Heart left ventricle (tissue), 16 donors: ENCODE results near the gene TMPRSS4. TPM values are rescaled to one million over a fixed set of nuclear protein-coding genes. Genes with fewer than 3 reads are reported as not detected.

ENCODE experiments used
- ATAC-seq, 4 donors: fragments of 200-7000 bp; cut with Tn5 transposase; one replicate each; pipeline ENCODE4 v1.9.1; 2020 to 2022; ENCODE audit warnings: moderate library complexity in 4 of 4, mild to moderate bottlenecking in 3 of 4, moderate number of reproducible peaks in 1 of 4
- DNase-seq, 5 donors: peaks; one replicate each; pipeline ENCODE4 v3.0.0-alpha.2; 2020
- H3K27ac ChIP-seq, 12 donors: fragments of 200-600 bp; sonication (generic) in 4 of 12; one replicate each; pipeline versions ENCODE4 v1.5.0 to v1.8.0; 2016 to 2022; ENCODE audit warnings: mild to moderate bottlenecking in 2 of 12
- H3K27me3 ChIP-seq, 9 donors: fragments of 200-600 bp; sonication (generic) in 2 of 9; one replicate each; pipeline versions ENCODE4 v1.5.1 to v1.8.0; 2016 to 2022; ENCODE audit warnings: mild to moderate bottlenecking in 3 of 9
- H3K36me3 ChIP-seq, 9 donors: fragments of 200-600 bp; sonication (generic) in 2 of 9; one replicate each; pipeline versions ENCODE4 v1.5.0 to v1.8.0; 2018 to 2022; ENCODE audit warnings: mild to moderate bottlenecking in 2 of 9
- H3K4me1 ChIP-seq, 12 donors: fragments of 200-600 bp; sonication (generic) in 4 of 12; one replicate each; pipeline versions ENCODE4 v1.5.0 to v1.8.0; 2016 to 2022; ENCODE audit warnings: mild to moderate bottlenecking in 3 of 12
- H3K4me3 ChIP-seq, 12 donors: fragments of 200-600 bp; sonication (generic) in 4 of 12; one replicate each; pipeline versions ENCODE4 v1.5.0 to v1.8.0; 2017 to 2022; ENCODE audit warnings: mild to moderate bottlenecking in 9 of 12, moderate library complexity in 4 of 12
- H3K9me3 ChIP-seq, 12 donors: fragments of 200-600 bp; sonication (generic) in 4 of 12; one replicate each; pipeline versions ENCODE4 v1.5.0 to v1.8.0; 2016 to 2022; ENCODE audit warnings: mild to moderate bottlenecking in 1 of 12
- CTCF ChIP-seq, 12 donors: fragments of 200-600 bp; sonication (generic) in 4 of 12; IDR thresholded peaks; one replicate each; pipeline versions ENCODE4 v1.5.0 to v1.8.0; 2018 to 2022; ENCODE audit warnings: antibody characterized with exemption in 12 of 12, mild to moderate bottlenecking in 5 of 12
- POLR2A ChIP-seq, 2 donors: fragments of 450-650 bp; IDR thresholded peaks; one replicate each; pipeline ENCODE4 v1.6.1; 2017; ENCODE audit warnings: antibody characterized with exemption in 2 of 2, mild to moderate bottlenecking in 2 of 2, moderate library complexity in 2 of 2
- WGBS, 4 donors: extraction: QIAGEN DNeasy Blood & Tissue Kit in 2 of 4; methylation state at CpG; one replicate each; pipeline versions ENCODE4 v1.1.5 to v1.1.7; 2013 to 2018; 5-methylcytosine and 5-hydroxymethylcytosine counted together
- intact Hi-C, 10 donors: fragments of 100-400 bp; cut with DNase I; formaldehyde crosslinking; loops; one replicate each; pipeline versions ENCODE4 v1.11.1 to v1.14.2; 2022
- polyA plus RNA-seq, 2 donors: library from polyadenylated mRNA; stranded (reverse); fragments of 200-250 nt; gene quantifications; one replicate each; pipeline ENCODE4 v1.2.3, GENCODE V29; 2013
- total RNA-seq, 9 donors: library from RNA; depleted of rRNA in 2 of 9; stranded (reverse); fragments of >200 nt in 2 of 9; fragmentation: NEBNext Ultra II Directional in 3 of 9; extraction: Animal tissue kit (Norgen Biotek cat#: 25700) in 3 of 9; gene quantifications; one replicate each; pipeline versions ENCODE4 v1.1.0 to v1.2.4, GENCODE V29; 2016 to 2023
- donor health status: ischemic (EF 13 %, LVEDD 7.1; RV severe dilation, severe dysfunction).
- donor health status: healthy with polysubstance abuse.
- donor health status: DM: no; HTN: yes; CAD: no.
- donor health status: DM: no; HTN: no; CAD: no.
- donor health status: ischemic (EF 25% LVEDD 6.9; RV normal size, moderate dysfunction).
- donor health status: ischemic (EF 25% LVEDD 5.7; RV mildly dilated, moderate dysfunction).
- donor health status: healthy.
- donor health status: DM: yes; HTN: yes; CAD: no.
- donor health status: ischemic (EF 35%, LVEDD 5.7; RV mildly dilated, moderate dysfunction).
- donor health status: nonischemic (EF 11% LVEDD 7.7; RV severe dilation, severe dysfunction).
- donor health status: DM: yes; HTN: yes; CAD: no.
- donor health status: PGD.
- donor health status: ischemic (EF 29% LVEDD 5.4; RV normal size, mild dysfunction).
- donor health status: nonischemic (EF 23%, LVEDD 6.1; RV moderate dilation, normal function).

The TMPRSS4 gene
- total and polyA plus RNA-seq, 11 donors, result 0.13 to 0.39 (median 0.29) TPM; not detected in 7

GRCh38 chr11:118098996-118099837 is 22.3 kb downstream of the TMPRSS4 start:
- intact Hi-C loops, result no loop called here
- H3K4me1 ChIP-seq, result peaks cover 0 to 20% (median 9%) of the 10 kb centered on the region in 12 donors
- peak overlapping the region in 10 of 12 donors; percentile 50 to 83 (median 70) for H3K27ac ChIP-seq
- no peak for DNase-seq
- no peaks in the 10 kb centered on the region for H3K36me3 ChIP-seq
- no peaks in the 10 kb centered on the region for H3K9me3 ChIP-seq
- TF ChIP-seq POLR2A (IDR thresholded peaks at IDR 0.05), result no peak
- no peak for TF ChIP-seq CTCF (IDR thresholded peaks at IDR 0.05)
- peak in 3 of 4 donors; percentile 2 to 29 (median 10) for ATAC-seq
- H3K27me3 ChIP-seq, result no peaks in the 10 kb centered on the region
- H3K4me3 ChIP-seq, result no peak overlapping the region
- 76 to 80% (median 78%) methylated on average over 11 of the region's 11 CpGs for WGBS, 4 donors

- peak overlapping the region; percentile 32 to 83 (median 68) for H3K27ac ChIP-seq
- peaks cover 0 to 20% (median 9%) of the 10 kb centered on the region in 12 donors for H3K4me1 ChIP-seq
- no peaks in the 10 kb centered on the region for H3K27me3 ChIP-seq
- DNase-seq (peak in 4 of 5 donors; percentile 32 to 58 (median 51)), ATAC-seq (peak; percentile 91 to 94 (median 93))
- no peaks in the 10 kb centered on the region for H3K9me3 ChIP-seq
- intact Hi-C loops, result no loop called here
- H3K36me3 ChIP-seq, result no peaks in the 10 kb centered on the region
- no peak overlapping the region for H3K4me3 ChIP-seq
- TF ChIP-seq CTCF (IDR thresholded peaks at IDR 0.05) (no peak), POLR2A (IDR thresholded peaks at IDR 0.05) (no peak)
- WGBS, 4 donors, result 60 to 74% (median 71%) methylated on average over 10 of the region's 10 CpGs
Measured at GRCh38 chr11:118099838-118100556, 23.1 kb downstream of the TMPRSS4 start.

GRCh38 chr11:118100691-118101232 is 23.9 kb downstream of the TMPRSS4 start:
- TF ChIP-seq POLR2A (IDR thresholded peaks at IDR 0.05) (no peak), CTCF (IDR thresholded peaks at IDR 0.05) (no peak)
- peak overlapping the region in 11 of 12 donors; percentile 34 to 83 (median 69) for H3K27ac ChIP-seq
- 51 to 68% (median 58%) methylated on average over 3 of the region's 3 CpGs for WGBS, 4 donors
- H3K27me3 ChIP-seq, result no peaks in the 10 kb centered on the region
- intact Hi-C loops, result no loop called here
- H3K9me3 ChIP-seq, result no peaks in the 10 kb centered on the region
- peak in 3 of 4 donors; percentile 4 to 19 (median 8) for ATAC-seq
- no peak for DNase-seq
- no peaks in the 10 kb centered on the region for H3K36me3 ChIP-seq
- peaks cover 0 to 20% (median 9%) of the 10 kb centered on the region in 12 donors for H3K4me1 ChIP-seq
- H3K4me3 ChIP-seq, result no peak overlapping the region
